ENCODE results near the gene TOR1B. TPM values are rescaled to one million over a fixed set of nuclear protein-coding genes. Genes with fewer than 3 reads are reported as not detected.
A peak's percentile ranks its signal among the peaks of the same experiment; 100 is the strongest.

The TOR1B gene
- total RNA-seq, 1 donor from 2014 or later, result 18.0 TPM

GRCh38 chr9:129803676-129804060 is 684 bp downstream of the TOR1B start:
- TF ChIP-seq, protein P1, sequence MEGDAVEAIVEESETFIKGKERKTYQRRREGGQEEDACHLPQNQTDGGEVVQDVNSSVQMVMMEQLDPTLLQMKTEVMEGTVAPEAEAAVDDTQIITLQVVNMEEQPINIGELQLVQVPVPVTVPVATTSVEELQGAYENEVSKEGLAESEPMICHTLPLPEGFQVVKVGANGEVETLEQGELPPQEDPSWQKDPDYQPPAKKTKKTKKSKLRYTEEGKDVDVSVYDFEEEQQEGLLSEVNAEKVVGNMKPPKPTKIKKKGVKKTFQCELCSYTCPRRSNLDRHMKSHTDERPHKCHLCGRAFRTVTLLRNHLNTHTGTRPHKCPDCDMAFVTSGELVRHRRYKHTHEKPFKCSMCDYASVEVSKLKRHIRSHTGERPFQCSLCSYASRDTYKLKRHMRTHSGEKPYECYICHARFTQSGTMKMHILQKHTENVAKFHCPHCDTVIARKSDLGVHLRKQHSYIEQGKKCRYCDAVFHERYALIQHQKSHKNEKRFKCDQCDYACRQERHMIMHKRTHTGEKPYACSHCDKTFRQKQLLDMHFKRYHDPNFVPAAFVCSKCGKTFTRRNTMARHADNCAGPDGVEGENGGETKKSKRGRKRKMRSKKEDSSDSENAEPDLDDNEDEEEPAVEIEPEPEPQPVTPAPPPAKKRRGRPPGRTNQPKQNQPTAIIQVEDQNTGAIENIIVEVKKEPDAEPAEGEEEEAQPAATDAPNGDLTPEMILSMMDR (conservative IDR thresholded peaks at IDR 0.05), result no peak
- Mint-ChIP-seq H3K9me3 (no peaks in the 10 kb centered on the region), H3K4me3 (peak overlapping the region; percentile 90), H3K27me3 (ENCODE audit: low read depth) (no peaks in the 10 kb centered on the region), H3K36me3 (ENCODE audit: low read depth) (peaks cover 4% of the 10 kb centered on the region), H3K27ac (ENCODE audit: unreplicated experiment) (no peak overlapping the region), H3K4me1 (peaks cover 14% of the 10 kb centered on the region)
- no peak for DNase-seq (ENCODE audit: low read depth, low spot score)

DNA sequence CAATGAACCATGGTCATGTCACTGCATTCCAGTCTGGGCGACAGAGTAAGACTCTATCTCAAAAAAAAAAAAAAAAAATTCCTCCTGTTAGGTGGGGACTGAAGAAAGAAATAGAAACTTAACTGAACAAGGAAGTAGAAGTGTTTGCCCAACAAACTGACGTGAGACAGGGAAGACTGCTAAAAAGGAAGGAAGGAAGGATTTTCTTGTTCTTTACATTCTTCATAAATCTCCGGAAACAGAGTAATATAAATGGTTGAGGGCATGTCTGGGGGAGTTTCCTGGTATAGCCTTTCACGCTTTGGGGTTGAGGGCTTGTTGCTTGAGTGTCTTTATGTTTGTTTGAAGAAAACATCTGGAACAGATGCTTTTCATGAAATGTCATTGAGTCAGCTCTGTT is 3.1 kb downstream of the TOR1B start:
- TF ChIP-seq, protein P1 (conservative IDR thresholded peaks at IDR 0.05), result no peak
- Mint-ChIP-seq H3K9me3 (no peaks in the 10 kb centered on the region), H3K27ac (ENCODE audit: unreplicated experiment) (no peak overlapping the region), H3K27me3 (ENCODE audit: low read depth) (no peaks in the 10 kb centered on the region), H3K36me3 (ENCODE audit: low read depth) (peaks cover 4% of the 10 kb centered on the region), H3K4me3 (peak overlapping the region; percentile 76), H3K4me1 (peaks cover 17% of the 10 kb centered on the region)
- DNase-seq (ENCODE audit: low read depth, low spot score), result no peak

GRCh38 chr9:129809346-129809745 is 6.4 kb downstream of the TOR1B start:
- H3K36me3 Mint-ChIP-seq (ENCODE audit: low read depth), result peaks cover 4% of the 10 kb centered on the region
- H3K27ac Mint-ChIP-seq (ENCODE audit: unreplicated experiment), result no peak overlapping the region
- H3K4me3 Mint-ChIP-seq, result peak overlapping the region; percentile 16
- DNase-seq (ENCODE audit: low read depth, low spot score), result no peak
- no peaks in the 10 kb centered on the region for H3K27me3 Mint-ChIP-seq (ENCODE audit: low read depth)
- H3K9me3 Mint-ChIP-seq, result no peaks in the 10 kb centered on the region
- TF ChIP-seq, protein P1 (conservative IDR thresholded peaks at IDR 0.05), result no peak
- peaks cover 10% of the 10 kb centered on the region for H3K4me1 Mint-ChIP-seq

- no peaks in the 10 kb centered on the region for H3K9me3 Mint-ChIP-seq
- peaks cover 4% of the 10 kb centered on the region for H3K36me3 Mint-ChIP-seq (ENCODE audit: low read depth)
- no peak overlapping the region for H3K27ac Mint-ChIP-seq (ENCODE audit: unreplicated experiment)
- H3K27me3 Mint-ChIP-seq (ENCODE audit: low read depth), result no peaks in the 10 kb centered on the region
- H3K4me3 Mint-ChIP-seq, result peak overlapping the region; percentile 12
- no peak for DNase-seq (ENCODE audit: low read depth, low spot score)
- H3K4me1 Mint-ChIP-seq, result peaks cover 9% of the 10 kb centered on the region
- TF ChIP-seq, protein P1 (conservative IDR thresholded peaks at IDR 0.05), result no peak
Measured at GRCh38 chr9:129810116-129810515, 7.1 kb downstream of the TOR1B start.

DNA sequence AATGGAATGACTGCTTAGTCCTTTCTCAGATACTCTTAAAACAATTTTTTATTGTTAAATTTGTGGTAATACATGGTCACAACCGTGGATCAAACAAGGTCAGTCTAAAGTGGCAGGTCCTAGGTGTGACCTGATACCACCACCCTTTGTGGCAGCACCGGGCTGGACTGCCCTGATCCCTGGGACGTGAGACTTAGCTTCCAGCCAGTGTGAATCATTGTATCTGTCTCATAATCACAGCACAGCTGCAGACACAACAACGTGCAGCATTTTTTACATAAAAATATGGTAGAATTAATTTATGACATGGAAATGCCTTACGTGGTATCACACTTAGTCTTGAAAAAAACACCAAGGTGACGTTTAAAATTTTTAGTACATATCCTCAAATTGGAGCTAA is 7.8 kb downstream of the TOR1B start:
- no peak for DNase-seq (ENCODE audit: low read depth, low spot score)
- no peak overlapping the region for H3K27ac Mint-ChIP-seq (ENCODE audit: unreplicated experiment)
- H3K4me3 Mint-ChIP-seq, result no peak overlapping the region
- no peaks in the 10 kb centered on the region for H3K27me3 Mint-ChIP-seq (ENCODE audit: low read depth)
- peaks cover 9% of the 10 kb centered on the region for H3K4me1 Mint-ChIP-seq
- TF ChIP-seq, protein P1 (conservative IDR thresholded peaks at IDR 0.05), result no peak
- peaks cover 4% of the 10 kb centered on the region for H3K36me3 Mint-ChIP-seq (ENCODE audit: low read depth)
- H3K9me3 Mint-ChIP-seq, result no peaks in the 10 kb centered on the region

- no peak for DNase-seq (ENCODE audit: low read depth, low spot score)
Measured at GRCh38 chr9:129811967-129812363, 9.0 kb downstream of the TOR1B start.

More at GRCh38 chr9:129811967-129812363, 9.0 kb downstream of the TOR1B start:
- no peaks in the 10 kb centered on the region for H3K9me3 Mint-ChIP-seq
- H3K27ac Mint-ChIP-seq (ENCODE audit: unreplicated experiment), result no peak overlapping the region
- no peaks in the 10 kb centered on the region for H3K27me3 Mint-ChIP-seq (ENCODE audit: low read depth)
- peaks cover 7% of the 10 kb centered on the region for H3K36me3 Mint-ChIP-seq (ENCODE audit: low read depth)
- TF ChIP-seq, protein P1 (conservative IDR thresholded peaks at IDR 0.05), result no peak
- peaks cover 3% of the 10 kb centered on the region for H3K4me1 Mint-ChIP-seq
- H3K4me3 Mint-ChIP-seq, result no peak overlapping the region
